ENCODE data around the gene XYLT2.

The XYLT2 gene

GRCh38 chr17:50355336-50355700, 9.4 kb downstream of the XYLT2 start:
- no peak for DNase-seq (ENCODE audit: low read depth)
- no peak for TF ChIP-seq MYC (IDR thresholded peaks at IDR 0.05; ENCODE audit: low read depth, low read length)
- no peak for TF ChIP-seq CTCF (IDR thresholded peaks at IDR 0.05; ENCODE audit: low read depth, low read length)
- no peak for TF ChIP-seq MAX (IDR thresholded peaks at IDR 0.05; ENCODE audit: low read depth, low read length)
- TF ChIP-seq POLR2A (IDR thresholded peaks at IDR 0.05; ENCODE audit: extremely low read depth, insufficient read length): no peak

DNA sequence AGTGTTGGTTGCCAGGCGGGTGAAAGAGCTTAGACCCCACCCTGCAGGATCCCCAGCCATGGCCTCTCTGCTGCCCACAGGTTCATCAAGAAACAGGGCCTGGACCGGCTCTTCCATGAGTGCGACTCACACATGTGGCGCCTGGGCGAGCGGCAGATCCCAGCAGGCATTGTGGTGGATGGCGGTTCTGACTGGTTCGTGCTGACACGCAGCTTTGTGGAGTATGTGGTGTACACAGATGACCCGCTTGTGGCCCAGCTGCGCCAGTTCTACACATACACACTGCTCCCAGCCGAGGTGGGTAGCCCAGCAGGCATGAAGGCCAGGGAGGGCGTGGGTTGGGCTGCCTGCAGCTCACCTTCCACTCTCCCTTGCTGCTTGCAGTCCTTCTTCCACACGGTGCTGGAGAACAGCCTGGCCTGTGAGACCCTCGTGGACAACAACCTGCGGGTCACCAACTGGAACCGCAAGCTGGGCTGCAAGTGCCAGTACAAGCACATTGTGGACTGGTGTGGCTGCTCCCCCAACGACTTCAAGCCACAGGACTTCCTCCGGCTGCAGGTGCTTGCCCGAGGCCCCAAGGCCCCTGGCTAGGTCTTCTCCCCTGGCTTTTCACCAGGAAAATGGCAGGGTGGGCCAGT, 9.9 kb downstream of the XYLT2 start:
- H3K4me3 ChIP-seq (ENCODE audit: low read depth, low read length): no peak overlapping the region
- no peak for DNase-seq (ENCODE audit: low read depth)
- no peak for TF ChIP-seq POLR2A (IDR thresholded peaks at IDR 0.05; ENCODE audit: extremely low read depth, insufficient read length)
- TF ChIP-seq CTCF (IDR thresholded peaks at IDR 0.05; ENCODE audit: low read depth, low read length): no peak
- TF ChIP-seq MYC (IDR thresholded peaks at IDR 0.05; ENCODE audit: low read depth, low read length): no peak
- no peak for TF ChIP-seq MAX (IDR thresholded peaks at IDR 0.05; ENCODE audit: low read depth, low read length)

More at GRCh38 chr17:50355336-50355700, 9.4 kb downstream of the XYLT2 start:
- H3K4me3 ChIP-seq (ENCODE audit: low read depth, low read length): no peak overlapping the region

DNA sequence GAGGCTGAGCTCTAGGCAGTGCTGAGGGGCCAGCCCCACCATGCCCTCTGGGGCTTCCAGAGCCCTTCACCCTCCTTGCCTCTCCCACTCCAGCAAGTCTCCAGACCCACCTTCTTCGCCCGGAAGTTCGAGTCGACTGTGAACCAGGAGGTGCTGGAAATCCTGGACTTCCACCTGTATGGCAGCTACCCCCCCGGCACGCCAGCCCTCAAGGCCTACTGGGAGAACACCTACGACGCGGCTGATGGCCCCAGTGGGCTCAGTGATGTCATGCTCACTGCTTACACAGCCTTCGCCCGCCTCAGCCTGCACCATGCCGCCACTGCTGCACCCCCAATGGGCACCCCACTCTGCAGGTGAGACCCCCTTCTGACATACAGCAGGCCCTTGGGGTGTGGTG, 10.5 kb downstream of the XYLT2 start:
- DNase-seq (ENCODE audit: low read depth): no peak
- no peak overlapping the region for H3K4me3 ChIP-seq (ENCODE audit: low read depth, low read length)

GRCh38 chr17:50356892-50357510, 11.1 kb downstream of the XYLT2 start:
- no peak for TF ChIP-seq CTCF (IDR thresholded peaks at IDR 0.05; ENCODE audit: low read depth, low read length)
- TF ChIP-seq MYC (IDR thresholded peaks at IDR 0.05; ENCODE audit: low read depth, low read length): no peak
- TF ChIP-seq POLR2A (IDR thresholded peaks at IDR 0.05; ENCODE audit: extremely low read depth, insufficient read length): no peak
- no peak for TF ChIP-seq MAX (IDR thresholded peaks at IDR 0.05; ENCODE audit: low read depth, low read length)
- DNase-seq (ENCODE audit: low read depth): no peak
- no peak overlapping the region for H3K4me3 ChIP-seq (ENCODE audit: low read depth, low read length)

More for the DNA sequence above, 10.5 kb downstream of the XYLT2 start:
- TF ChIP-seq MYC (IDR thresholded peaks at IDR 0.05; ENCODE audit: low read depth, low read length): no peak
- no peak for TF ChIP-seq MAX (IDR thresholded peaks at IDR 0.05; ENCODE audit: low read depth, low read length)
- TF ChIP-seq POLR2A (IDR thresholded peaks at IDR 0.05; ENCODE audit: extremely low read depth, insufficient read length): no peak

DNA sequence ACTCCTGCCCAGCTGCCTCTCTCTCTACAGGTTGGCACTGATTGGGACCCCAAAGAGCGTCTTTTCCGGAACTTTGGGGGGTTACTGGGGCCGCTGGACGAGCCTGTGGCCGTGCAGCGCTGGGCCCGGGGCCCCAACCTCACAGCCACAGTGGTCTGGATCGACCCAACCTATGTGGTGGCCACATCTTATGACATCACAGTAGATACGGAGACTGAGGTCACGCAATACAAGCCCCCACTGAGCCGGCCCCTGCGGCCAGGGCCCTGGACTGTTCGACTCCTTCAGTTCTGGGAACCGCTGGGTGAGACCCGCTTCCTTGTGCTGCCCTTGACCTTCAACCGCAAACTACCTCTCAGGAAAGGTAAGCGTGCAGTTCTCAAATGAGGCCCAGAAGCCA, 12.3 kb downstream of the XYLT2 start:
- DNase-seq (ENCODE audit: low read depth): no peak
- no peak for TF ChIP-seq CTCF (IDR thresholded peaks at IDR 0.05; ENCODE audit: low read depth, low read length)
- TF ChIP-seq POLR2A (IDR thresholded peaks at IDR 0.05; ENCODE audit: extremely low read depth, insufficient read length): no peak
- TF ChIP-seq MAX (IDR thresholded peaks at IDR 0.05; ENCODE audit: low read depth, low read length): no peak
- TF ChIP-seq MYC (IDR thresholded peaks at IDR 0.05; ENCODE audit: low read depth, low read length): no peak
- no peak overlapping the region for H3K4me3 ChIP-seq (ENCODE audit: low read depth, low read length)

DNA sequence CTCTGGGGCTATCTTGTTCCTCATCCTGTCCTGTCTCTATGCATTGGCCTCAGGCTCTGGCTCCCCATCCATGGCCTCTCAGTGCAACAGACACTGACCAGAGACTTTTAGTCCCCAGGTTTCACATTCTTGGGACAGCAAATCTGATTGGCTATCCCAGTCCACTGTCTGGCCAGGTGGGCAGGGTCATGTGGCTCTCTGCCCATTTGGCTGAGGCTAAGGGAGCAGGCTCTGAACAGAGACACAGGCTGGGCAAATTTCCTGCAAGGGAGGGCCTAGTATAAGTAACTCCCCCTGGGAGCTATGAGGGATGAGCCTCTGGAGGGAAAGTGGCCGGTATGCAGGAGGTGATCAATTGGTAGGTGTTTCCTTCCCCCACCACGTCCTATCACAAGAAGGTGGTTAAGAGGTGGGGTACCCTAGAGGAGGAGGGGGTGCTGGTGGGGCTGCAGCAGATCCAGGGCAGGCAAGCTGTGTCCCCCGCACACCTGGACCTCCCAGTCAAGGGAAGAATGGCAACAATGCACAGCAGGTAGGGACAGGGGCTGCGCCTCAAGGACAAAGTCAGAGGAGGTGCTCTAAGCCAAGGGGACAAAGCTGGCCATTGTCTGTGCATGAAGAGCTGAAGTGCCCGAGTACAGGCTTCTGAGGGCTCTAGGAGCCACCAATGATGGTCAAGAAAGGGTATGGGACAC, 13.2 kb downstream of the XYLT2 start:
- no peak for DNase-seq (ENCODE audit: low read depth)
- no peak overlapping the region for H3K4me3 ChIP-seq (ENCODE audit: low read depth, low read length)
- no peak for TF ChIP-seq CTCF (IDR thresholded peaks at IDR 0.05; ENCODE audit: low read depth, low read length)
- no peak for TF ChIP-seq MYC (IDR thresholded peaks at IDR 0.05; ENCODE audit: low read depth, low read length)
- TF ChIP-seq POLR2A (IDR thresholded peaks at IDR 0.05; ENCODE audit: extremely low read depth, insufficient read length): no peak
- no peak for TF ChIP-seq MAX (IDR thresholded peaks at IDR 0.05; ENCODE audit: low read depth, low read length)

Measured in NB4 (cell line).